T-helper 9 cell (primary cell): ENCODE results near the gene TBC1D14.
A peak's percentile ranks its signal among the peaks of the same experiment; 100 is the strongest.
"Not testable (repeated sequence)": the region's sequence is repeated elsewhere in the genome, so short reads cannot be mapped to it uniquely, and the experiment has no call there.

Source experiments
- DNase-seq: peaks from one replicate; pipeline ENCODE4 v3.0.0-alpha.2; 2020

Gene TBC1D14

GRCh38 chr4:6910960-6911874 lies 1.6 kb downstream of the TBC1D14 start:
- DNase-seq, result no peak

- not testable (repeated sequence) for DNase-seq
Observed at GRCh38 chr4:6911917-6912316, 2.3 kb downstream of the TBC1D14 start.

- no peak for DNase-seq
Observed at GRCh38 chr4:6912441-6912840, 2.8 kb downstream of the TBC1D14 start.

- DNase-seq, result no peak
Observed at GRCh38 chr4:6913350-6913905, 3.8 kb downstream of the TBC1D14 start.

- no peak for DNase-seq
Observed at GRCh38 chr4:6914448-6914847, 4.8 kb downstream of the TBC1D14 start.

DNA sequence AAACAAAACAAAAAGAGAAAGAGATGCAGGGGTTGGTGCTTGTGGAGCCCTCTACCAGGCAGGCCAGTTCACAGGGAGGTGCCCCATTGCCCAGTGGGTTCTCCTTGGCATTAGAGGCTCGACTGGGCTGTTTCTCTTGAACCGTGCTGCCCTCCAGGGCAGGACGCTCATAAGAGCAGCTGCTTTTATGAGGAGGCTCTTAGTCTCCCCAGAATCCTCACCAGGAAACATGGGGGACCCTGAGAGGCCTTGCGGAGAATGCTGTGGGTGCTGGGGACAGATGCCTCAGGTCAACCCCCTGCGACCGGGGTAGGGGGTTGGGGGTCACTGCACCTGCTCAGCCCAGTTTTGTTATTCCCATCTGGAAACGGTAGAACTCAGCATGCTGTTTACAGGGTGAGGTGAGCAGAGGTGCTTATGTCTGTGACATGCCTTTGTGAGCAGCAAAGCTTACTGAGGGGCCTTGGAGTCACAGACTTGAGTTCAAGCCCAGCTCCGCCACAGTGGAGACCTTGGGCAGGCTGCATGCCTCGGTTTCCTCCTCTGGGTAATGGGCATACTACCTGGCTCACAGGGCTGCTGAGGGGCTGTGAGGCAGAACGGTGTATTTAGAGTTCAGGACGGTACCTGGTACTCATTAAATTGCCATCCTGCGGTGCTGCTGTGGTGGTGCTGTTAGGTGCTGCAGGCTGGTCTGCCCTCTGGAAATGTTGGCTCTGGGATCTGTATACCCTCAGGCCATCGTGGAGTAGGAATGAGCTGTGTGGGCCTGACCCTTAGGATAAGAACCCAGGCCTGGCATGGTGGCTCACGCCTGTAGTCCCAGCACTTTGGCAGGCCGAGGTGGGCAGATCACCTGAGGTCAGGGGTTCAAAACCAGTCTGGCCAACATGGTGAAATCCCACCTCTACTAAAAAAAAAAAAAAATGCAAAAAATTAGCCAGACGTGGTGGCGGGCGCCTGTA lies 5.7 kb downstream of the TBC1D14 start:
- no peak for DNase-seq

DNA sequence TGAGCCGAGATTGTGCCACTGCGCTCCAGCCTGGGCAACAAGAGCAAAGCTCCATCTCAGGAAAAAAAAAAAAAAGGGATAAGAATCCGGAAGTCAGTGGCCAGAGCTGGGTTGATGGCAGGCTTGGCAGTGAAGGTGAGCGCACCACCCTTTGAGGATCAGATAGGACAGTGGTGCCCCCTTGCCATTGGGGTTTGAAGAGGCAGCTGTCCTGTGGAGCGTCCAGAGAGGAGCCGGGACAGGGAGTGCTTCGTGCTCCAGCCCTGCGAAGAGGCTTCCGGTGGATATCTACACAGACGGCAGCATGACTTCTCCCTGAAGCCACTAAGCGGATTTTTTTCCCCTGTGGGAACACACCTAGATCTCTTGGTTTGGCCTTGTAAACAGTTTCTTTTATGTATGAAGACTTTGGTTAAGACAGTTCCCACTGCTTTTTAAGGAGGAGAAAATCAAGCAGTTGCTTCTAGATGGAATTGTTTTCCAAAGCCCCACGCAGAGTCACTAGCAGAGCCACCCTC lies 6.5 kb downstream of the TBC1D14 start:
- DNase-seq, result no peak

GRCh38 chr4:6916587-6917460 lies 7.2 kb downstream of the TBC1D14 start:
- peak; percentile 55 for DNase-seq

- no peak for DNase-seq
Observed at GRCh38 chr4:6917461-6918271, 8.0 kb downstream of the TBC1D14 start.

DNA sequence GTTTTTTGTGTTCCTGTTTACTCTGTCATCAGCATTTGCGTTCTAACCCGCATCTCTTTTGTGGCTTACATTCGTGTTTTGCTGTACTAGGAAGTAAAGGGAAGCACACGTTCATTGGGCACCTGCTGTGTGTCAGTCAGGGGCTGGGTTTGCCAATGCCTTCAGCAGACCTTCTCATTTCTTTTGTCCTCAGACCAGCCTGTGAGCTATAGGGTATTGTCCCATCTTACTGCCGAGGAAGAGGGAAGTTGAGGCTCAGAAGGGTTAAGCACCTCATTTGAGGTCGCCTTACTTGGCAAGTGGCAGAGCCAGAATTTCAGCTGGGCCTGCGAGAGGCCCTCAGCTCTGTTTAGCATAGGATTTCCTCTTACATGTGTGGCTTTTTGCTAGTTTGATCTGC lies 8.7 kb downstream of the TBC1D14 start:
- DNase-seq, result no peak

GRCh38 chr4:6920171-6920570 lies 10.5 kb downstream of the TBC1D14 start:
- DNase-seq, result no peak

DNA sequence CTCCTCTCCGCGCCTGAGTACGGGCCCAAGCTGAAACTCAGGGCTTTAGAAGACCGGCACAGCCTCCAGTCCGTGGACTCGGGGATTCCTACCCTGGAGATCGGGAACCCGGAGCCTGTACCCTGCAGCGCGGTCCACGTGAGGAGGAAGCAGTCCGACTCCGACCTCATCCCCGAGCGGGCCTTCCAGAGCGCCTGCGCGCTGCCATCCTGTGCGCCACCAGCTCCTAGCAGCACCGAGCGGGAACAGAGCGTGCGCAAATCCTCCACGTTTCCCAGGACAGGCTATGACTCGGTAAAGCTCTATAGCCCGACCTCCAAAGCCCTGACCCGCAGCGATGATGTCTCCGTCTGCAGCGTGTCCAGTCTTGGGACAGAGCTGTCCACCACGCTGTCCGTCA lies 13.9 kb downstream of the TBC1D14 start:
- no peak for DNase-seq

DNA sequence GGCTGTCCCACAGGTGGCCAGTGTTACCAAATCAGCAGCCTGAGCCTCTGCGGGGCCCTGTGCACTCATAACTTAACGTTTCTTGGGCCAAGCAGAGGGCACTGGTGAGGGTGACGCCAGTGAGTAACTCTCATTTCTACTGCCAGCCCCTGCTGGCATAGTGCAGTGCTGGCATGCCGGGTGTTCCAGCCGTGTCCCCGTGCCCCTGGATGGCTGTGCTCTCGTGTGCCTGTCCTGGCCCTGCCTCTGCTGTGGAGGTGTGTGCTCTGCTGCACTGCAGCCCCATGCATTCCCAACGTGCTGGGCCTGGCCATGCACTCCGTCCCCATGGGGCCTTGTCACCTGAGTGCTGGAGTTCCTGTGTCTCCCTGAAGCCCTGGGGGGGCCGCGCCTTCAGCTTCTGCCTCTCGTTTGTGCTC lies 14.7 kb downstream of the TBC1D14 start:
- DNase-seq, result no peak

DNA sequence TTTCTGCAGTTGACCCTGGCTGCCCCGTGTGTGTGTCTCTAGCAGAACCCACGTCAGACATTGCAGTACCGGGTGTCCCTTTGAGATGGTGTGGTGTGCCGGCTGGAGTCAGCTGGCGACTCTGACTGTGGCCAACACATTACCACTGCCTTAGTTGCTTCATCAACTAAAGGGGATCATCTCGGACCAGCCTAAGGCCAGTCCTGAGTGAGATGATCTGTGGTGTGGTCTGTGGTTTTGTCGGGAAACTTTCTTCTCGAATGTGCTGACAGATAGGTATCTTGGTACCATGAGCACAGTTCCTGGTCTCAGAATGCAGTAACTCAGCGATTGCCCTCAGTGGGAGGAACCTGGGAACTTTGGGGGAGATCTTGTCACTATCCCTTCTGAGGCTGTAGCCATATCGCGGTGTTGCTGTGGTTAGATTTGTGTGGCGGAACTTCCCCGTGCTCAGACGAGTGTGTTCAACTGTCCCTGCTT lies 15.8 kb downstream of the TBC1D14 start:
- DNase-seq, result no peak

- no peak for DNase-seq
Observed at GRCh38 chr4:6926081-6926480, 16.5 kb downstream of the TBC1D14 start.

DNA sequence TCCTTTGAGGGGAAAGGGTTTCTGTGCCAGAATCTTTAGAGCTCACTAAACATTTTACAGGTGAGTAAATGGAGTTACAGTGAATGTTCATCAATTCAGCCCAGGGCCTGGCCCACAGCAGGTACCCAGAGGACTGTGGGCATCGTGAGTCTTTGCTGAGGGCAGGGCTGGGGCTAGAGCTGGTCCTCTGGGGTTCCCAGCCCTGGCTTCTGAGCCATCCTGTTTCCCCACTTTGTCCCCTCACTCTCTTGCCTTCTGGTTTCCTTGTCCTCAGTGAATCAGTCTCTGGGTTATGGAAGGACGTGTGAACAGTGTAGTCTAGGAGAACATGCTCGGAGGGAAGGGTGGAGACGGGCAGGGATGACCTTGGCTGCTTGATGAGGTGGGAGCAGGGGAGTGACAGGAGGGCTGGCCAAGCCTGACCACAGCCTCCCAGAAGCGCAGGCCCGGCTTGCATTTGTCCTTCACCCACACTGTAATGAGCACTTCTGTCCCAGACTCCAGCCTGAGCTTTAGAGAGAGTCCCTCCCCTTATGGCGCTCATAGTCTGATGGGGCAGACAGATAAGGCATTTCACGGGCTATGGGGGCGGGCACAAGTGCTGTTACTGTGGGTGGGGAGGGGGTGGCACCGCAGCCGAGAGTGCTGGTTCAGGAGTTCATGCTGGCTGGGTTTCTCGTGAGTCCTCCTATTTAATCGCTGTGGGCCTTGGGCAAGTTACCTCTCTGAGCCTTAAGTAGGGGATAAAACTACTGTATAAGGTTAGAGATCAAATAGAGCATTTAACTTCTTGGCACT lies 17.3 kb downstream of the TBC1D14 start:
- DNase-seq, result peak; percentile 66

- no peak for DNase-seq
Observed at GRCh38 chr4:6928081-6928480, 18.5 kb downstream of the TBC1D14 start.

DNA sequence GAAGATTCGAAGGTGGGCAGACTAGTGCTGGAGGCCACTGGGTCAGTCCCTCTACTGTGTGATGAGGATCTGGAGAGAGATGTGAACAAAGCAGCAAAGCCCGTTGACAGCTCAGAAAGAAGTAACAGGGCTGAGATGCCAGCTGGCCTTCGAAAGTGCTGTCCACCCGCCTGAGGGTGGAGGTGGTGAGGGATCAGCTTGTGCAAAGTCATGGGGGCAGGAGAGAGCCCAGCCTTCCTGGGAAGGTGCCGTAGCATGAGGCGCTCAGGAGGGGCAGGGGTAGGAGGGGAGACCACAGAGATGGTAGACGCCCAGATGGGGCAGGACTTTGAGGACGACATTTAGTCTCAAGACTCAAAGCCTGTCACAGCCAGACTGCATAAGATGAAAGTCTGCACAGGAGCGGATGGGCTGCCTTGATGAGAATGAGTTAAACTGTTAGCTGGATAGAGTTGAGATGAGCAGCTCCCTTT lies 19.7 kb downstream of the TBC1D14 start:
- DNase-seq, result no peak

DNA sequence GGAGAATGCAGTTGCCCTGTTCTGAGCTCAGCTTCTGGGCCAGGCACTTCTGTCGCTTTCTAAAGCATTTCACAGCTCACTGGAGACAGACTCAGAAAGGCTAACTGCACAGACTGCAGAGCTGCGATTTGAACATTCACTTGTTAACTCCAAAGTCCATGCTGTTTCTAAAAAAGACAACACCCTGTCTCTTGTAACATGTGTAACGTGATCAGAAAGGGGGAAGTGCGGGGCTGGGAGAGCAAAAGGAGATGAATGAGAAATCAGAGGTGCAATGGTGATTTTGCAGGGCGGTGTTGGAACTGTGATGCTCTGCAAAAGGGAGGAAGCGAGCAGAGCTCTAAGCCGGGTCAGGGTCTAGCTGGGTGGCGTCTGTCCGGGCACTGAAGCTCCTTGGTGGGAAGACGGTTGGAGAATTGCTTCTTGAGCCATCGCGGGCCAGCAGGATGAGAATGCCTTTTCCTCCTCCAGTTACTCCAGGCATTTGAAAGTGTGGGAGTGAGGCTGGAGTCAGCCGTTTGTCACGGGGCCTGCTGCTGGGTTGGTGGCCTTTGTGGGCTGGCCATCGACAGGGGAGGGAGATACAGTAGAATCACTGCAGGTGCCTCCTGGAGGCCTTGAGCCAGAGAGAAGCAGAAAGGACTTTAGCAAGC lies 20.3 kb downstream of the TBC1D14 start:
- DNase-seq, result no peak
